Testis (tissue), 3 donors: ENCODE data around the gene NBAS. TPM values are rescaled to one million over a fixed set of nuclear protein-coding genes. Genes with fewer than 3 reads are reported as not detected.
"Not testable (repeated sequence)": the region's sequence is repeated elsewhere in the genome, so short reads cannot be mapped to it uniquely, and the experiment has no call there.

ENCODE experiments used
- DNase-seq: peaks from one replicate; pipeline ENCODE4 v3.0.0-alpha.2; 2019
- H3K27ac ChIP-seq, 2 donors: fragments of 200-600 bp; sonication (generic); one replicate each; pipeline ENCODE4 v1.5.1; 2019
- H3K27me3 ChIP-seq: fragments of 200-600 bp; sonication (generic); one replicate; pipeline ENCODE4 v1.5.1; 2019
- H3K36me3 ChIP-seq: fragments of 200-600 bp; sonication (generic); one replicate; pipeline ENCODE4 v1.5.1; 2017; ENCODE audit warnings: low read depth; ENCODE audit errors: missing control alignments
- H3K4me1 ChIP-seq: fragments of 200-600 bp; sonication (generic); one replicate; pipeline ENCODE4 v1.5.1; 2019
- H3K4me3 ChIP-seq, 2 donors: fragments of 200-600 bp; sonication (generic); one replicate each; pipeline ENCODE4 v1.5.1; 2017 to 2019
- H3K9me3 ChIP-seq: fragments of 200-600 bp; sonication (generic); one replicate; pipeline ENCODE4 v1.5.1; 2017
- POLR2A ChIP-seq: fragments of 450-650 bp; IDR thresholded peaks from one replicate; pipeline ENCODE4 v1.6.1; 2017; ENCODE audit warnings: antibody characterized with exemption, mild to moderate bottlenecking, moderate library complexity
- WGBS, 2 donors: methylation state at CpG; one replicate each; pipeline ENCODE4 v1.1.5; 2018; 5-methylcytosine and 5-hydroxymethylcytosine counted together
- intact Hi-C: fragments of 100-400 bp; cut with DNase I; formaldehyde crosslinking; loops from one replicate; pipeline ENCODE4 v1.15.1; 2023; ENCODE audit warnings: low total_unique reads
- polyA plus RNA-seq: library from polyadenylated mRNA; stranded (reverse); fragments of 350-450 nt; fragmentation: Illumina TruSeq; extraction: RNeasy Lipid Tissue Mini Kit (QIAGEN cat#74804); gene quantifications from one replicate; pipeline ENCODE4 v1.2.3, GENCODE V29; 2014; ENCODE audit warnings: low read depth, low replicate concordance; ENCODE audit not compliant: insufficient read depth
- total RNA-seq, 2 donors: library from RNA; depleted of rRNA; stranded (reverse); fragments of >200 nt; gene quantifications; one replicate each; pipeline ENCODE4 v1.2.3, GENCODE V29; 2016
- TF ChIP-seq, protein P1 (sequence below), 3 experiments: fragments of 450-650 bp in 2 of 3; fragments of 200-600 bp in 1 of 3; sonication (generic) in 1 of 3; IDR thresholded peaks; one replicate each; pipeline ENCODE4 v1.5.1; 2016 to 2019; ENCODE audit warnings: antibody characterized with exemption in 3 of 3, mild to moderate bottlenecking in 2 of 3, moderate library complexity in 1 of 3

NBAS gene
- total and polyA plus RNA-seq, 3 donors from 2014 or later = 75.8 to 84.2 (median 79.7) TPM

DNA sequence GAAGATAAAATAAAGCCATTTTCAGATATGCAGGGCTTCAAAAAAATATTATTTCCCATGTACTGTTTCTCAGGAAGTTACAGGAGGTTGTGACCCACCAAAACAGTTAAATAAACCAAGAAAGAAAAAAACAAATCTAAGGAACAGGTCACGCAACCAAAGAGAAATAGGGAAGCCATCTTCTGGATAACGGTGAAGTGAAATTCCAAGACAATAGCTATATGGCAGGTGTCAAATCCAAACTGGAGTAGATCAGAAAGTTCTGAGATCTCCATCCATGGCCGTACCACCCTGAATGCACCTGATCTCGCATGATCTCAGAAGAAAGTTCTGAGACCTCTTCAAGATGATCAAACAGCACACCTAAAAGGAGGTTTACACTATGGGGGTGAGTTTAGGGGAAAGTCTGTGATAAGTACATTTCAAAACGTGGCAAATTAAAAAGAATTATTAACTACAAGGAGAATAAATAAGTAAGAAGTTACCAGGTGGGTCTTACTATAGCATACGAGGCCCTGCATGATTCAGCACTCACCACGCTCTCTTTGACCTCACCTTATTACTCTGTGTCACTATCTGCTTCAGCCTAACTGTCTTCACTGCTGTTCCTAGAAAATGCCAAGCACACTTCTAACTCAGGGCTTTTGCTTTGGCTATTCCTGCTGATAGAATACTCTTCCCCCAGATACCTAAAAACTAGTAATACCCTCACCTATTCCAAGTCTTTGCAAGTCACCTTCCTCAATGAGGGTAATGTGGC, 29.9 kb downstream of the NBAS start:
- H3K4me1 ChIP-seq = no peaks in the 10 kb centered on the region
- no peak overlapping the region for H3K27ac ChIP-seq
- DNase-seq = no peak
- 93 to 96% methylated on average over 7 of the region's 7 CpGs for WGBS, 2 donors
- H3K27me3 ChIP-seq = no peaks in the 10 kb centered on the region
- H3K4me3 ChIP-seq = no peak overlapping the region
- H3K36me3 ChIP-seq = no peaks in the 10 kb centered on the region
- intact Hi-C loops = no loop called here
- no peak for TF ChIP-seq POLR2A
- TF ChIP-seq, protein P1, sequence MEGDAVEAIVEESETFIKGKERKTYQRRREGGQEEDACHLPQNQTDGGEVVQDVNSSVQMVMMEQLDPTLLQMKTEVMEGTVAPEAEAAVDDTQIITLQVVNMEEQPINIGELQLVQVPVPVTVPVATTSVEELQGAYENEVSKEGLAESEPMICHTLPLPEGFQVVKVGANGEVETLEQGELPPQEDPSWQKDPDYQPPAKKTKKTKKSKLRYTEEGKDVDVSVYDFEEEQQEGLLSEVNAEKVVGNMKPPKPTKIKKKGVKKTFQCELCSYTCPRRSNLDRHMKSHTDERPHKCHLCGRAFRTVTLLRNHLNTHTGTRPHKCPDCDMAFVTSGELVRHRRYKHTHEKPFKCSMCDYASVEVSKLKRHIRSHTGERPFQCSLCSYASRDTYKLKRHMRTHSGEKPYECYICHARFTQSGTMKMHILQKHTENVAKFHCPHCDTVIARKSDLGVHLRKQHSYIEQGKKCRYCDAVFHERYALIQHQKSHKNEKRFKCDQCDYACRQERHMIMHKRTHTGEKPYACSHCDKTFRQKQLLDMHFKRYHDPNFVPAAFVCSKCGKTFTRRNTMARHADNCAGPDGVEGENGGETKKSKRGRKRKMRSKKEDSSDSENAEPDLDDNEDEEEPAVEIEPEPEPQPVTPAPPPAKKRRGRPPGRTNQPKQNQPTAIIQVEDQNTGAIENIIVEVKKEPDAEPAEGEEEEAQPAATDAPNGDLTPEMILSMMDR (IDR thresholded peaks at IDR 0.05) = no peak
- no peaks in the 10 kb centered on the region for H3K9me3 ChIP-seq

DNA sequence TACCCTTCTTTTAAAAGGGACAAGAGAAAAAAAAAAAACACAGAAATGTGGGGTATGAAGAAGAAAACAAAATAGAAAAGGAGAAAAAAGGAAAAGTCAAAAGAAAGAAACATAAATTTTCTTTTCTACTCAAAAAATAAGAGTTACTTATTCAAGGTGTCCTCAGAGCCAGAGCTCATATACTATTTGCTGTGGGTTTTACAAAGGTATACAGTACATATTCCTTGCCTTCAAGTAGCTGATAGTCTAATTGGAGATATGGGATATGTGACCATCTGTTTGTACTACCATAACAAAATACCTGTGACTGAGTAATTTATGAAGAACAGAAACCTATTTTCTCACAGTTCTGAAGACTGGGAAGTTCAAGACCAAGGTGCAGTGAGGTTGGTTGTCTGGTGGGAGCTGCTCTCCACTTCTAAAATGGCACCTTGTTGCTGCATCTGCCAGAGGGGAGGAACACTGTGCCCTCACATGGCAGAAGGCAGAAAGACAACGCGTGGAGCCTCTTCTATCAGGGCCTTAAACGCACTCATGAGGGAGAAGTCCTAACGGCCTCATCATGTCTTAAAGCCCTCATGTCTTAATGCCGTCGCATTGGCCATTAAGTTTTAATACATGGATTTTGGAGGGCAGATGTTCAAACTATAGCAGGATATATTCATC, 33.9 kb downstream of the NBAS start:
- intact Hi-C loops = no loop called here
- 89 to 94% methylated on average over 6 of the region's 6 CpGs for WGBS, 2 donors
- no peaks in the 10 kb centered on the region for H3K36me3 ChIP-seq

GRCh38 chr2:15521641-15522181, 39.4 kb downstream of the NBAS start:
- Histone ChIP-seq H3K27me3 (no peaks in the 10 kb centered on the region), H3K4me3 (no peak overlapping the region), H3K27ac (no peak overlapping the region), H3K9me3 (no peaks in the 10 kb centered on the region), H3K36me3 (no peaks in the 10 kb centered on the region), H3K4me1 (no peaks in the 10 kb centered on the region)
- WGBS, 2 donors = 77% methylated on average over 2 of the region's 2 CpGs
- intact Hi-C loops = no loop called here
- no peak for DNase-seq
- TF ChIP-seq POLR2A = no peak
- TF ChIP-seq, protein P1 (IDR thresholded peaks at IDR 0.05) = no peak

More for the DNA sequence above, 33.9 kb downstream of the NBAS start:
- Histone ChIP-seq H3K4me3 (no peak overlapping the region), H3K9me3 (no peaks in the 10 kb centered on the region), H3K27ac (no peak overlapping the region), H3K27me3 (no peaks in the 10 kb centered on the region), H3K4me1 (no peaks in the 10 kb centered on the region)
- DNase-seq = no peak
- TF ChIP-seq, protein P1 (IDR thresholded peaks at IDR 0.05) = no peak
- TF ChIP-seq POLR2A = no peak

- intact Hi-C loops = no loop called here
- Histone ChIP-seq H3K4me3 (no peak overlapping the region), H3K9me3 (no peaks in the 10 kb centered on the region), H3K27me3 (no peaks in the 10 kb centered on the region), H3K4me1 (no peaks in the 10 kb centered on the region), H3K27ac (no peak overlapping the region), H3K36me3 (no peaks in the 10 kb centered on the region)
- WGBS, 2 donors = 96 to 100% methylated on average over 5 of the region's 5 CpGs
- DNase-seq = no peak
- TF ChIP-seq POLR2A = no peak
- TF ChIP-seq, protein P1 (IDR thresholded peaks at IDR 0.05) = no peak
These were observed 40.8 kb downstream of the NBAS start for GRCh38 chr2:15520346-15520745.

DNA sequence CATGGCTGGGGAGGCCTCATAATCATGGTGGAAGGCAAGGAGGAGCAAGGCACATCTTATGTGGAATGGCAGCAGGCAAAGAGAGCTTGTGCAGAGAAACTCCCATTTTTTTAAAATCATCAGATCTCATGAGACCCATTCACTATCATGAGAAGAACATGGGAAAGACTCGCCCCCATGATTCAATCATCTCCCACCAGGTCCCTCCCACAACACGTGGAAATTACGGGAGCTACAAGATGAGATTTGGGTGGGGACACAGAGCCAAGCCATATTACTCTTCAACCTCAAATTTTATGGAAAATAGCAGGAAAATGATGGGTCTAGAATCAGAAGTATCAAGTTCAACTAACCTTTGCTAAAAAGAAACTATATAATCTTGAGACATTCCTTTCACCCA, 42.4 kb downstream of the NBAS start:
- H3K36me3 ChIP-seq, H3K9me3 ChIP-seq, H3K27ac ChIP-seq, DNase-seq, H3K27me3 ChIP-seq, intact Hi-C loops, H3K4me1 ChIP-seq, H3K4me3 ChIP-seq: not testable (repeated sequence)
- 93 to 97% methylated on average over 3 of the region's 3 CpGs for WGBS, 2 donors
